Prostate gland (tissue), 2 donors: ENCODE measurements around the gene AKAP8L. TPM values are rescaled to one million over a fixed set of nuclear protein-coding genes. Genes with fewer than 3 reads are reported as not detected.

Experiments
- DNase-seq: peaks from one replicate; pipeline ENCODE4 v3.0.0-alpha.2; 2019; ENCODE audit warnings: low spot score
- H3K27ac ChIP-seq, 2 donors: fragments of 200-600 bp; sonication (generic); 2 replicates each; pipeline ENCODE4 v1.5.1; 2017 to 2019
- H3K27me3 ChIP-seq: fragments of 200-600 bp; sonication (generic); replicated peaks from 2 replicates; pipeline ENCODE4 v1.5.1; 2019; ENCODE audit not compliant: insufficient read depth
- H3K36me3 ChIP-seq, 2 donors: fragments of 200-600 bp; sonication (generic); 1 replicate in 1 of 2; 2 replicates in 1 of 2; pipeline versions ENCODE4 v1.5.1 to v1.8.1; 2017 to 2019
- H3K4me1 ChIP-seq: fragments of 200-600 bp; sonication (generic); replicated peaks from 2 replicates; pipeline ENCODE4 v1.5.1; 2019
- H3K4me3 ChIP-seq, 2 donors: fragments of 200-600 bp; sonication (generic); 2 replicates each; pipeline ENCODE4 v1.5.1; 2017 to 2019
- H3K9me3 ChIP-seq: fragments of 200-600 bp; sonication (generic); 2 replicates; pipeline ENCODE4 v1.5.1; 2017
- POLR2A ChIP-seq: fragments of 450-650 bp; IDR thresholded peaks from one replicate; pipeline ENCODE4 v1.6.1; 2016; ENCODE audit warnings: antibody characterized with exemption, mild to moderate bottlenecking
- POLR2AphosphoS5 ChIP-seq: sonication (generic); formaldehyde crosslinking; IDR thresholded peaks from one replicate; pipeline ENCODE4 v1.6.1; 2017; ENCODE audit warnings: antibody characterized with exemption
- WGBS: methylation state at CpG from one replicate; pipeline ENCODE4 v1.1.5; 2018; 5-methylcytosine and 5-hydroxymethylcytosine counted together
- intact Hi-C: fragments of 100-400 bp; cut with DNase I; formaldehyde crosslinking; loops from one replicate; pipeline ENCODE4 v1.14.2; 2022
- total RNA-seq, 2 donors: library from RNA; depleted of rRNA; stranded (reverse); fragments of >200 nt; gene quantifications; one replicate each; pipeline ENCODE4 v1.1.0, GENCODE V29; 2016
- TF ChIP-seq, protein P1 (sequence below), 4 experiments: fragments of 200-600 bp in 2 of 4; fragments of 450-650 bp in 2 of 4; sonication (generic) in 2 of 4; IDR thresholded peaks; 1 replicate in 3 of 4; 2 replicates in 1 of 4; pipeline ENCODE4 v1.5.1; 2016 to 2019; ENCODE audit warnings: antibody characterized with exemption in 4 of 4, mild to moderate bottlenecking in 2 of 4, moderate library complexity in 2 of 4

The AKAP8L gene
- total RNA-seq, 2 donors from 2014 or later: 107 to 269 TPM

DNA sequence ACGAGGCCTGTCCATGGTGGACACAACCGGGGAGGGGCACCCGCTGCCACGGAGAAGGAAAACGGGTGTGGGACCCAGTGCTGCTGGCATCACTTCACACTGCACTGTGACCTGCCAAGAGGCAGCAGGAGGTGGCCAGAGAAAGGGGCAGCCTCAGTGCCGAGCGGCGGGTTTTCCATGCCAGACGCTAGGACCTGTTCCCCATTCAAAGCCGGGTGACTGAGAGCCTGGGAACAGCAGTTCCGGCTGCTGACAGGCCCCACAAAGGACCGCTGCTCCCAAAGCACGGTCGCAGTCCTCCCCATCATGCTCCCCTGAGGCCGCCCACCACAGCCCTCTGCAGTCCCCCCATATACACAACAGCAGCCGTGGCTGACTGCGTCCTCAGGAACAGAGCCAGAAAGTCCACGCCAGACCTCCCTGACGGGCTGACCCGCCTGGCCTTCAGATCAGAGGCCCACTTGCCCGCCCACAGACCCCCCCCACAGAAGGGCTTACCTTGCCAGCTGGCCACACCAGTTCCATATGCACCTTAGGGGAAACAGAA is 44.6 kb downstream of the AKAP8L start:
- TF ChIP-seq POLR2AphosphoS5 (no peak), POLR2A (no peak)
- TF ChIP-seq, protein P1, sequence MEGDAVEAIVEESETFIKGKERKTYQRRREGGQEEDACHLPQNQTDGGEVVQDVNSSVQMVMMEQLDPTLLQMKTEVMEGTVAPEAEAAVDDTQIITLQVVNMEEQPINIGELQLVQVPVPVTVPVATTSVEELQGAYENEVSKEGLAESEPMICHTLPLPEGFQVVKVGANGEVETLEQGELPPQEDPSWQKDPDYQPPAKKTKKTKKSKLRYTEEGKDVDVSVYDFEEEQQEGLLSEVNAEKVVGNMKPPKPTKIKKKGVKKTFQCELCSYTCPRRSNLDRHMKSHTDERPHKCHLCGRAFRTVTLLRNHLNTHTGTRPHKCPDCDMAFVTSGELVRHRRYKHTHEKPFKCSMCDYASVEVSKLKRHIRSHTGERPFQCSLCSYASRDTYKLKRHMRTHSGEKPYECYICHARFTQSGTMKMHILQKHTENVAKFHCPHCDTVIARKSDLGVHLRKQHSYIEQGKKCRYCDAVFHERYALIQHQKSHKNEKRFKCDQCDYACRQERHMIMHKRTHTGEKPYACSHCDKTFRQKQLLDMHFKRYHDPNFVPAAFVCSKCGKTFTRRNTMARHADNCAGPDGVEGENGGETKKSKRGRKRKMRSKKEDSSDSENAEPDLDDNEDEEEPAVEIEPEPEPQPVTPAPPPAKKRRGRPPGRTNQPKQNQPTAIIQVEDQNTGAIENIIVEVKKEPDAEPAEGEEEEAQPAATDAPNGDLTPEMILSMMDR (IDR thresholded peaks at IDR 0.05): no peak
- no peak for DNase-seq
- no peaks in the 10 kb centered on the region for H3K27me3 ChIP-seq
- no peak overlapping the region for H3K4me3 ChIP-seq
- H3K36me3 ChIP-seq: peaks cover 16 to 33% of the 10 kb centered on the region in 2 donors
- 68% methylated on average over 21 of the region's 21 CpGs for WGBS
- intact Hi-C loops: no loop called here
- peaks cover 11% of the 10 kb centered on the region for H3K4me1 ChIP-seq
- H3K9me3 ChIP-seq: no peaks in the 10 kb centered on the region
- H3K27ac ChIP-seq: peak overlapping the region in 1 of 2 donors; percentile 19

DNA sequence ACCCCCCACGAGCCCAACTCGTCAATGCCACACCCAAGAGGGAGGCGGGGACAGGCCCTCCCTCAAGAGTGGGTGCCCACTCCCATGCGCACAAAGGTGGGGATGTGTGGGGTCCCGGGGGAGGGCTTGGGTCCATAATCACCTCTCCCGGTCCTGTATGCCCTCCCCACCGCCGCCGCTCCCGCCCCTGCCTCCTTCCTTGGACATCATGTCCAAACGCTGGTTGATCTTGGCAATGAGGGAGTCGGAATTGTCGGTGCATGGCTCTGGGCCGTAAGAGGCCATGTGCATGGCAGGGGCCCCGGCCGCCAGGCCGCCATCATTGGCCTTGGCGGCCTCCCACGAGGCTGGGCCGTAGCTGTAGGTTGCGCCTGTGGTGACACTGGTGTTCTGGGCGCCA is 45.1 kb downstream of the AKAP8L start:
- intact Hi-C loops: no loop called here
- Histone ChIP-seq H3K27ac (no peak overlapping the region), H3K4me1 (peaks cover 11% of the 10 kb centered on the region), H3K4me3 (no peak overlapping the region), H3K27me3 (no peaks in the 10 kb centered on the region), H3K9me3 (no peaks in the 10 kb centered on the region), H3K36me3 (peaks cover 17 to 34% of the 10 kb centered on the region in 2 donors)
- 89% methylated on average over 22 of the region's 22 CpGs for WGBS
- TF ChIP-seq, protein P1 (IDR thresholded peaks at IDR 0.05): no peak
- no peak for TF ChIP-seq POLR2AphosphoS5
- no peak for TF ChIP-seq POLR2A
- no peak for DNase-seq

DNA sequence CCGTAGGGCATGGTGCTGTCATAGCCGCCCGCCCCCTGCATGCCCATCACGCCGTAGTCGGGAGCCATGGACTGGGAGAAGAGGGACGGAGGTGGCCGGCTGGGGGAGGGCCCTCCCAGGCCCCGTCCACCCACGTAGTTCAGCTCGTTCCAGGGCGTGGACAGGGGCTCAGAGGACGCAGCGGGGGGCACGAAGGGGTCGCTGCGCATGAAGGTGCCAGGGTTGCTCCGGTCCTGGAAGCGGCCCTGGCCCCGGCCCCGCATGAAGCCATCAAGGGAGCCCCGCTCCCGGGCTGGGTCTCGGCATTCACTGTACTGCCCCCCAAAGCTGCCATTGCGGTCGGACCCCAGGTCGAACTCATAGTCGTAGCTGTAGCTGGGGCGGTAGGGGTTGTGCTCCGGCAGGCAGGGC is 45.9 kb downstream of the AKAP8L start:
- DNase-seq: no peak
- TF ChIP-seq POLR2AphosphoS5 (no peak), POLR2A (no peak)
- TF ChIP-seq, protein P1 (IDR thresholded peaks at IDR 0.05): no peak
- H3K27me3 ChIP-seq: no peaks in the 10 kb centered on the region
- no peak overlapping the region for H3K4me3 ChIP-seq
- intact Hi-C loops: no loop called here
- H3K36me3 ChIP-seq: peaks cover 19 to 40% of the 10 kb centered on the region in 2 donors
- no peak overlapping the region for H3K27ac ChIP-seq
- no peaks in the 10 kb centered on the region for H3K9me3 ChIP-seq
- H3K4me1 ChIP-seq: peaks cover 10% of the 10 kb centered on the region
- 94% methylated on average over 26 of the region's 30 CpGs for WGBS

DNA sequence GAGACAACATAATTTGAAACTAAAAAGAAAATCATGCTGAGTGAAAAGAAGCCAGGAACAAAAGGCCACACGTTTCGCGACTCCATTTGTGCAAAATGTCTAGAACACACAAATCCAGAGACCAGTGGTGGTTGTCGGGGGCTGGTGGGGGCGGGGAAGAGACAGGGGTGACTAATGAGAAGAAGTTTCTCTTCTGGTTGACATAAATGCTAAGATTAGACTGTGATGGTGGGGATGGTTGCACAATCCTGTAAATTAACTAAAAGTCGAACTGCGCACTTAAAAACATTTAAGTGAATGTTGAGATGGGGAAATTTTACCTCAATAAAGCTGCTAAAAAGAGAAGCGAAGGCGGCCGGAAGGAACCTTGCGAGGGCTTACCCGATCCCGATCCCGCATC is 46.3 kb downstream of the AKAP8L start:
- H3K4me1 ChIP-seq: peaks cover 5% of the 10 kb centered on the region
- H3K27ac ChIP-seq: no peak overlapping the region
- 92% methylated on average over 14 of the region's 14 CpGs for WGBS
- H3K9me3 ChIP-seq: no peaks in the 10 kb centered on the region
- H3K4me3 ChIP-seq: no peak overlapping the region
- TF ChIP-seq POLR2A (no peak), POLR2AphosphoS5 (no peak)
- TF ChIP-seq, protein P1 (IDR thresholded peaks at IDR 0.05): no peak
- H3K27me3 ChIP-seq: no peaks in the 10 kb centered on the region
- no peak for DNase-seq
- H3K36me3 ChIP-seq: peaks cover 24 to 44% of the 10 kb centered on the region in 2 donors
- intact Hi-C loops: no loop called here

DNA sequence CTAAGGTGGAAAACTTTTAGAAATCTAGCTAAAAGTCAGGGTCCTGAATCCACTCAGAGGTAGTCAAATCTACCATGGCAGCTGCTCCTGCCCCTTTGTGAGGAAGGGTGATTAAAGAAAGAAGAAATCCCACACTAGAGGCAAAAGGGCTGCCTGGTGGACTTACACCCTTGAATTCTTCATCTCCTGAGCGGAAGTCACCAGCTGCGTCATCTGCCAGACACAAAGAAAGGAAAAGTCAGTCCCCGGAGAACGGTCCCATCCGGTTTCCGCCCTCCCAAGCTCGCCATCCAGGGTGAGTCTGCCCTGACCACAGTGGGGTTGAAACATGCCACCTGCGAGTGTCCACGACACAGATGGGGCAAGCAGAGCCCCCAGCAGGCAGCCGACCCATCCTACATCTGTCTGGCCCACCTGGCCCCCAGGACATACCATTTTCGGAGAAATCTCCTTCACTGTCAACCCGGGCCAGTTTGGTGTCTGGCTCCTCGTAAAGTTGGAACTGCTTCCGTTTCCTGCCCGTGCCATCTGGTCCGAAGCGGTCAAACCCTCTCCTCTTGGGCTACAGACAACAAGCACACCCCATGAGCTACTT is 46.9 kb downstream of the AKAP8L start:
- 85% methylated on average over 16 of the region's 17 CpGs for WGBS
- no peak for DNase-seq
- TF ChIP-seq POLR2AphosphoS5 (no peak), POLR2A (no peak)
- TF ChIP-seq, protein P1 (IDR thresholded peaks at IDR 0.05): no peak
- Histone ChIP-seq H3K36me3 (peaks cover 27 to 44% of the 10 kb centered on the region in 2 donors), H3K4me1 (peaks cover 2% of the 10 kb centered on the region), H3K4me3 (no peak overlapping the region), H3K9me3 (no peaks in the 10 kb centered on the region), H3K27ac (no peak overlapping the region), H3K27me3 (no peaks in the 10 kb centered on the region)
- intact Hi-C loops: no loop called here
